Progenitor cell of endocrine pancreas (in vitro differentiated cells): ENCODE measurements around the gene GID8. TPM values are rescaled to one million over a fixed set of nuclear protein-coding genes. Genes with fewer than 3 reads are reported as not detected.

ENCODE experiments used
- DNase-seq: peaks from one replicate; pipeline ENCODE4 v3.0.0; 2021; ENCODE audit warnings: low spot score; ENCODE audit not compliant: unreplicated experiment
- H3K27ac Mint-ChIP-seq: 2 replicates; pipeline ENCODE4 v1.8.0; 2021; ENCODE audit warnings: mild to moderate bottlenecking, moderate library complexity, mixed read lengths
- H3K27me3 Mint-ChIP-seq: 2 replicates; pipeline ENCODE4 v1.8.0; 2021; ENCODE audit warnings: mixed read lengths
- H3K36me3 Mint-ChIP-seq: 2 replicates; pipeline ENCODE4 v1.8.0; 2022; ENCODE audit warnings: mixed read lengths; ENCODE audit not compliant: insufficient read depth
- H3K4me1 Mint-ChIP-seq: 2 replicates; pipeline ENCODE4 v1.8.0; 2021; ENCODE audit warnings: low read depth, mixed read lengths
- H3K4me3 Mint-ChIP-seq: 2 replicates; pipeline ENCODE4 v1.8.0; 2021; ENCODE audit warnings: low read depth, mild to moderate bottlenecking, moderate library complexity, mixed read lengths
- H3K9me3 Mint-ChIP-seq: 2 replicates; pipeline ENCODE4 v1.8.0; 2021; ENCODE audit warnings: low read depth, mixed read lengths
- CTCF ChIP-seq: fragments of 200-600 bp; sonication (generic); IDR thresholded peaks from one replicate; pipeline ENCODE4 v1.5.0; 2021; ENCODE audit warnings: antibody characterized with exemption, mild to moderate bottlenecking; ENCODE audit not compliant: unreplicated experiment
- total RNA-seq: library from RNA; stranded (reverse); gene quantifications from 2 replicates; pipeline ENCODE4 v1.2.1, GENCODE V29; 2021

GID8 gene
- total RNA-seq, 1 donor from 2014 or later = 66.7 TPM

GRCh38 chr20:62968378-62969178, 30.6 kb downstream of the GID8 start:
- H3K36me3 Mint-ChIP-seq = no peaks in the 10 kb centered on the region
- H3K9me3 Mint-ChIP-seq = no peaks in the 10 kb centered on the region
- no peak for TF ChIP-seq CTCF
- H3K27ac Mint-ChIP-seq = no peak overlapping the region
- H3K4me1 Mint-ChIP-seq = peaks cover 1% of the 10 kb centered on the region
- H3K27me3 Mint-ChIP-seq = peaks cover 28% of the 10 kb centered on the region
- DNase-seq = no peak
- no peak overlapping the region for H3K4me3 Mint-ChIP-seq

DNA sequence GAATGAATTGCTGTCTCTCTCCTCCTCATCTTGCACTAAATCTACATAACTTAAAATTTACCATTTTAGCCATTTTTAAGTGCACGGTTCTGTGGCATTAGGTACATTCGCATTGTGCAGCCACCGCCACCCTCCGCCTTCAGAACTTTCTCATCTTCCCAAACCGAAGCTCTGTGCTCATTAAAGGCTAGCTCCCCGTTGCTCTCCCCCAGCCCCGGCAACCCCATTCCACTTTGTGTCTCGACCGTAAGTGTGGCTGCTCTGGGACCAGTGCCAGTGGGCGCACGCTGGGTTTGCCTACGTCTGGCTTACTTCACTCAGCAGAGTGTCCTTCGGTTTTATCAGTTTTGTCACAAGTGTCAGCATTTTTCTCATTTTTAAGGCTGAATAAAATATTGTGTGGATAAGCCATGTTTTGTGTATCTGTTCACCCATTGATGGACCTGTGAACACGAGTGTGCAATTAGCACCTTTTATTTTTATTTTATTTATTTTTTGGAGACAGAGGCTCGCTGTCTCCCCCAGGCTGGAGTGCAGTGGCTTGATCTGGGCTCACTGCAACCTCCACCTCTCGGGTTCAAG, 31.3 kb downstream of the GID8 start:
- H3K9me3 Mint-ChIP-seq = no peaks in the 10 kb centered on the region
- peaks cover 35% of the 10 kb centered on the region for H3K27me3 Mint-ChIP-seq
- no peak for TF ChIP-seq CTCF
- DNase-seq = no peak
- H3K4me1 Mint-ChIP-seq = peaks cover 1% of the 10 kb centered on the region
- H3K4me3 Mint-ChIP-seq = no peak overlapping the region
- no peaks in the 10 kb centered on the region for H3K36me3 Mint-ChIP-seq
- H3K27ac Mint-ChIP-seq = no peak overlapping the region

DNA sequence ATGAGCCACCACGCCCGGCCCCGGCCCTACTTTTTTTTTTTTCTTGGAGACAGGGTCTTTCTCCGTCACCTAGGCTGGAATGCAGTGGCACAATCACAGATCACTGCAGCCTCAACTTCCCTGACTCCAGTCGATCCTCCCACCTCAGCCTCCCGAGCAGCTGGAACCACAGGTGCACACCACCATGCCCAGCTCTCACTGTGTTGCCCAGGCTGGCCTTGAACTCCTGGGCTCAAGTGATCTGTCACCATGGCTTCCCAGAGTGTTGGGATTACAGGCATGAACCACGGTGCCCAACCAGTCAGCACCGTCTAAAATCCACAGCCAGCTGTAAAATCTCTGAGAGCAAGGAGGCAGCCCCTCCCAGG, 32.0 kb downstream of the GID8 start:
- Mint-ChIP-seq H3K27me3 (peaks cover 41% of the 10 kb centered on the region), H3K27ac (no peak overlapping the region), H3K9me3 (no peaks in the 10 kb centered on the region), H3K4me3 (no peak overlapping the region), H3K36me3 (no peaks in the 10 kb centered on the region), H3K4me1 (peaks cover 1% of the 10 kb centered on the region)
- DNase-seq = no peak
- no peak for TF ChIP-seq CTCF

- peaks cover 1% of the 10 kb centered on the region for H3K4me1 Mint-ChIP-seq
- H3K4me3 Mint-ChIP-seq = no peak overlapping the region
- peaks cover 45% of the 10 kb centered on the region for H3K27me3 Mint-ChIP-seq
- DNase-seq = no peak
- H3K27ac Mint-ChIP-seq = no peak overlapping the region
- H3K36me3 Mint-ChIP-seq = no peaks in the 10 kb centered on the region
- TF ChIP-seq CTCF = no peak
- no peaks in the 10 kb centered on the region for H3K9me3 Mint-ChIP-seq
Measured at GRCh38 chr20:62970307-62971210, 32.6 kb downstream of the GID8 start.
